Skin of body (tissue), 2 donors: ENCODE data around the gene RAPGEF1. TPM values are rescaled to one million over a fixed set of nuclear protein-coding genes. Genes with fewer than 3 reads are reported as not detected.

Experiments
- DNase-seq: peaks from one replicate; lab custom pipeline; 2025; lab: John Stamatoyannopoulos, UW
- total RNA-seq: library from RNA; depleted of rRNA; stranded (reverse); fragments of >200 nt; gene quantifications from one replicate; pipeline ENCODE4 v1.2.3, GENCODE V29; 2014

The RAPGEF1 gene
- total RNA-seq, 1 donor from 2014 or later, result 23.1 TPM

DNA sequence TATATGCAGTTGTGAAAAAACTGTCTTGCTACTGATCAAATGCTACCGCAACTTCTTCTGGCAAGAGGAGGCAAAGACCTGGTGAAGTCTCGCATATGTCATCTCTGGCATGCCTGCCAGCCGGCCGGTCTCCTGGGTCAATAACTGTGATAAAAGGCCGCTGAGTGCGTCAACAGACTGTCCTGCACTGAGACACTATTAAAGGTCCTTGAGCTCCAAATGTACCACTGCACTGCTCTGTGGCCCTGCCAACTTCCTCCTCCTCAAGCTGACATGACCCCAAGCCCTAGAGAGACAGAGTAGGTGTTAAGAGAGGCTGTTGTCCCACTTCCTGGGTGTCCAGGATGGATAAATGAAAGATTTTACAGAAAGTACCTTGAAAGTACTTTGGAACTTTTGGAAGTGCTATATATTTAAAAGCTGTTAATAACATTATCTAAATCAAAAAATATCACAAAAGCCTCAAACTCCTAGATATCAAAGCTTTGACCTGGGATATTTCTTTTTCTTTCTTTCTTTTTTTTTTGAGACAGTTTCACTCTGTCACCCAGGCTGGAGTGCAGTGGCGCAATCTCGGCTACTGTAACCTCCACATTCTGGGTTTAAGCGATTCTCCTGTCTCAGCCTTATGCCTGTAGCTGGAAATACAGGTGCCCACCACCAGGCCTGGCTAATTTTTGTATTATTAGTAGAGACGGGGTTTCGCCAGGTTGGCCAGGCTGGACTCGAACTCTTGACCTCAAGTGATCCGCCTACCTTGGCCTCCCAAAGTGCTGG lies 31.5 kb downstream of the RAPGEF1 start:
- no peak for DNase-seq

DNA sequence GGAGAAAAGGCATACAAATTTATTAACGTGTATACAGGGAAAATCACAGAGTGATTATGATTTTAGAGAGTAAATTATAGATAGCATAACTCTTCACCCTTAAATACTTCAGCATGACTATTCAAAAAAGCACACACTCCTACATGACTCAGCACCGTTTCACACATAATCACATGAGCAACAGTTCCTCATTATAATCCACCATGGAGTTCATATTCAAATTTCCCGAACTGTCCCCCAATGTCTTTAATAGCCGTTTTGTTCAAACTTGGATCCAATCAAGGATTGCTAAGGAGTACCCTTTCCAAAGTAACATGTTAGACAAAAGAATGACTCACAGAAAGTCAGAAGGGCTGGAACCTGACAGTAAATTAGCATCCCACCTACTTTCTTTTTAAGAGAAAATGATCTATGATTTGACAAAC lies 32.1 kb downstream of the RAPGEF1 start:
- DNase-seq, result no peak

DNA sequence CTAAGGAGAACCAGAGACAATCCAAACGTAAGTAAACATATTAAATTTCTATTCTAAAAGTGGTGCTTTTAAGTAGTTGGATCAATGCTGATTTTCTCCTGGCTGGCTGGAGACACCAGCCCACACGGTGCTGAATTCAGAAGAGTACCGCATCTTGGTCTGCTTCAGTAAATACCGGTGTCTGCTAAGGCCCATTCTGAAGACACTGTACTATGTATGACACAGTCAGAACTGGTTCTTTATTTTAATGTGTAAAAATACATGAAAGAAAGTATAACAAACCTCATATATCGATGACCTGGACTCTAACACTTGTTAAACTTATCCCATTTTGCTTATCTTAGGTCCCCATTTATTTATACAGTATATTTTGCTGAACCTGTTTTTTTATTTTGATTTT lies 32.8 kb downstream of the RAPGEF1 start:
- no peak for DNase-seq

DNA sequence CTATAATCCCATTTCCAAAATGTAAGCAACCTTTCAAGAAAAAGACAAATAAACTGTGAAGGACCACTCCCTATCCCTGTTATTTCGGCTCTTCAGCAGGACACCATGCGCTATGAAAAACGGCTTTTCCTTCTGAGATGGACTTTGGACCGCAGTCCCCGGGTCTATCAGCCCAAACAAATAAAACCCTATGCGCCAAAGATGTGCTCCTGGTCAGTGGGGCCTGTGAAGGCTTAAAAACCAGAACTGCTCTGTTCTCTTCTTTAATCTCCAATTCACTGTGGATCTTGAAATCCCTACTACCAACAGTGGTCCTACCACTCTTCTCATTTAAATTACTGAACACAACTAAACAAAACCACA lies 33.3 kb downstream of the RAPGEF1 start:
- no peak for DNase-seq

DNA sequence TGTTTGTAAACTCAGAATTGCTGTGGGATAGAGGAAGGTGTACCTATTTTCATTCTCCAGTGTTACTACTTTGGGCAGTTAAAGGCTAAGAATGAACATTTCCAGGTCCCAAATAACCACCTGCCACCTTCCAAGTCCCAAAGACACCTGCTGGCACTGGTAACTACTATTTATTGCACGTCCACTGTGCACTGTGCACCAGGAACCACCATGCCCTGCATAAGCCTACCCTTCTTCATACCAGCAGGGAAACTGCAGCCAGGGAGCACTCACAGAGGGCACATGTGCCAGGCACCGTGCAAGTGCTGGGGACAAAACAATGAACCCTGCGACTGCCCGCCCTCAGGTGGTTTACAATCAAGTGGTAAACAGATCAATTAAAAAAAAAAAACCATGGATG lies 34.9 kb downstream of the RAPGEF1 start:
- no peak for DNase-seq

DNA sequence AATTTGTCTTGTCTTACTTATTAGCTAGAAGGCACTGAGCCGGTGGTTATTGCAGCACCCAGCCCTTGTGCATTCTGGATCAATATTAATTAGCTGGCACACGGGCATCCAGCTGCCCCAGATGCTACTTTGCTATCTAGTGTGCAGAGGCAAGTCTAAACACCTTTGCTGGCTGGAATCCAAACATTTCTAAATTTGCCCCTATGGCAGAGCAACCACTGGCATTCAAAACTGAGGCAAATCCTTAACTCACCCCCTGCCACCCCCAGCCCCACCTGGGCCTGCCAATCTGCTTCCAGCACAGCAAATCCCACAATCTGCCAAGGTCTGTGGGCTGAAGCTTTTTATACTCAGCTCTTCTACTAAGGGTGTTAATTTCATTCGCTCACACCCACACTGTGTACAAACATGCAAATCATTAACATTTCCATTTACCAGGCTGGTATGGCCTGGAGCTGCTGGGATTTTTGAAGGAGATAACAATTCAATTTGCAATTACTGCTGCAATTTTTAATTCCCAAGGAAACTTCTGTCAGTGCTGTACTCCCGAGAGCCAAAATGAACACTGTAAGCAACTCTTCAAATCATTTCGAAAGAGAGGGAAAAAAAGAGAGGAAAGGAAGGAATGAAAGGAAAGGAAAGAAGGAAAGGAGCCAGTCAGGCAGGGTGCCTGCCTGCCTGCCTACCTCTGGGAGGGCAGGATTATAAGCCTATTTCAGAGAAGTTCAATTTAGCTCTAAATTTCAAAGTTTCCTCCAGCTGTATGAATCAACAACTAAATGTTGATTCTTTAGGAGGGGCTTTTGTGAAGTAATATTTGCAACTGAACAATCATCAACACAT lies 35.5 kb downstream of the RAPGEF1 start:
- DNase-seq, result no peak

DNA sequence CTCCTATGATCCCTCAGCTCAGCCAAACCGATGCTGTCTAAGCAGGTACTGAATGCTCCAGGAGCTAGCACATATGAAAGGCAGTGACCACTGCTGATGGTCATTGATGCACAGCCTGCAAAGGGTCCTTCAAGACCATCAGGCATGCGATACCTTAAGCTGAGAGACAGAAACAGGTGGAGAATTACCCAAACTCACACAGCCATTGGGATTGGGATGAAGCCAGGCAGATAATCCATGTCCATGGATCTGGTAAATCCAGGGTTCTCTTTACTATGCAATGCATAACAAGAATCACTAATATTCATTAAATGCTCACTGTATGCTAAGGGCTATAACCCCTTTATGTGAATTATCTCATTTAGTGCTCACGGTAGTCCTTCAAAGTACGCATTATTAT lies 36.2 kb downstream of the RAPGEF1 start:
- no peak for DNase-seq

DNA sequence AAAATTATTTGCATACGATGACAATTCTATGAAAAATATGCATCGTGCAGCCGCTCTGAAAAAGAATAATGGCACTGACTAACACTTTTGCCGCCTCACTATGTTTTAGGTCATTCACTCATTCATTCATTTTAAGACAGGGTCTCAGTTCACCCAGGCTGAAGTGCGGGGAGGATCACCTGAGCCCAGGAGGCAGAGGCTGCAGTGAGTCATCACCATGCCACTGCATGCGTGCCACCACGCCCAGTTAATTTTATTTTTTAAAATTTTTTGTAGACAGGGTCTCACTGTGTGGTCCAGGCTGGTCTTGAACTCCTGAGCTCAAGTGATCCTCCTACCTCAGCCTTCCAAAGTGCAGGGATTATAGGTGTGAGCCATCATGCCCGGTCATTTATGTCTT lies 37.0 kb downstream of the RAPGEF1 start:
- no peak for DNase-seq

DNA sequence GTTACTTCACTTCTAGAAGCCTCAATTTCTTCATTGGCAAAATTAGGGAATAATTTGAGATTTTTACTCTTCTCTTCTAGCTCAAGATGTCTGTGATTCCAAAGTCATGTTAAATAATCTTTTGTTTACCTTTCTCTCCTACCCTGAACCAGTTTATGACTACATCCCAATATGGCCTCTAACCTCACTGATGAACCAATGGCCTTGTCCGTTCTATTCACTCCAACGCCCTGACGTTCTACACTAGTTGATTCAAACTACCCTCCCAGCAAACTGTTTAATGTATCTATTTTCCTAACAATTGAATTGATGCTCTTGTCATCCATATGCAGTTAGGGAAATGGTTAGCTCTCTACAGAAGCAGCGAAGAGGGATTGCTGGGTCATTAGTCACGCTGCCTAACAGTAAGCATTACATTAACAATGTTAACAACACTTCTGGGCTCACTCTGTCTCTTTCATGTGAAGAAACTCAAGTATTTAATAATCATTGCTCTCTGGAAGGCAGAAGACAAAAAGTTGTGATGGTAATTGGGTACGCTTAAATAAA lies 38.0 kb downstream of the RAPGEF1 start:
- no peak for DNase-seq

DNA sequence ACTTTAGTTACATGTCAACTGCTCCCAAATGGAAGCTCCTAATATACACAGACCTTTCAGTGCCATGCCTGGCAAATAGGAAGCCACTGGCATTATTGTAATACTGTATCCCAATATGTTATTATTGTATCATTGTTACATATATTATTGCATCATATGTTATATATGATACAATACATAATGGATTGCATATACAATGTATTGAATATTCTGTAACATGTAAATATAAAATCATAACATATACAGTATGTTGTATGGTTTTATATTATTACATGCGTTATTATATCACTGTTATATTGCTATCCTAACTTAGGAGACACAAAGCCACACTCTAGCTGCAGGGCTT lies 38.5 kb downstream of the RAPGEF1 start:
- DNase-seq, result no peak

DNA sequence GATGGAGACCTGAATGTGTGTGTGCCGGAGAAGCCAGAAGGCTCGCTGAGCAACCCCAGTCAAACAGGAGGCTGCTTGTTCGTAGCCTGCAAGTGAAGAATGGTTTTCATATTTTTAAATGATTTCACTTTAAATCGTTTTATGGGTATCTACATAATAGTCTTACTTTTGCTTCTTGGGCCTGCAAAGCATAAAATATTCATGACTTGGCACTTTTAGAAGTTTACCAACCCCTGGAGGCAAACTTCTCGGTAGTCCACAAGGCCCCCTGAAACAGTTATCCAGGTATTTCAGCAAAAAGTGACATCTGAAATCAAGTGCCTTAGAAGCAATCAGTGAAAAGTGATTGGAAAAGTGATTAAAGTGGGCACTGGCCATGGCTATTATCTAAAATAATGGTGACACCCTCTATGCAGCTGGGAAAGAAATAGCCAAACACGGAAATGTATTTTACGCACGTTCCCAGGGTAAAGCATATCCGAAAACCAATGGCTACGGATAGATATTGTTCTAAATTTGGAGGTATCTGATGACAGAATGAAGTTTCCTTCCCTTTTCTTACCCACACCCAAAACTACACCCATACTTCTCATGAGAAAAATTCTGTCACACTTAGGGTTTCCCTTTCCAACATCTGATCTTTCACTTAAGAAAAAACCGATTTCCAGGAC lies 39.0 kb downstream of the RAPGEF1 start:
- DNase-seq, result no peak

DNA sequence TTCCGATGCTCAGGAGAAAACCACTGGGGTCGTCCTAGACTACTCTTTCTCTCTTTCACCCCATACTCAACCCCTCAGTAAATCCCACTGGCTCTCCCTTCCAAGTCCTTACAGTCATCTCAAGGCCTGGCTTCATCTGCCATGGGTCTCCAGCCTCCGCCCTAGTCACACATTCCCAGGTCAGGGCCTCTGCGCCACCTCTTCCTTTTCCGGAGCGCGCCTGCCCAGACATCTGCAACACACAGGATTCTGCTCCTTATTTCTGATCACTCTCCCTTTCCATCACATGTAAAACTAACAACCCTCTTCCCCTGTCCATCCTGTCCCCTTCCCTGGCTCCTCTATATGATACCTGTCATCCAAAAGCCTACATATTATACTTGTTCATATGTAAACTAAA lies 39.8 kb downstream of the RAPGEF1 start:
- no peak for DNase-seq

DNA sequence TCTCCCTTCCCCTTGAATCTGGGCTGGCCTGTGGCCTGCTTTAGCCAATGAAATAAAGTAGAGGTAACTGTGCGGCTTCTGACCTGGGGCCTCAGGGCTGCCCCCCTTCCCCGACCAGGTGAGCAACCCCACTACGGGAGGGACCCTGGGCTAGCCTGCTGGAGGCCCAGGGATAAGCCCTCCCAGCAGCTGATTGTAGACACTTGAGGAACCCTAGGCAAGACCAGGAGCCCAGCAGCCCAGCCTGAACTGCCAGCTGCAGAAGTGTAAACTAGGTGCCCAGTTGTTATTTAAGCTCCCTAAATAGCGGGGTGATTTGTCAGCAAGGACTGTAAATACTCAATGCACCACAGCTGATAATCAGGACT lies 41.3 kb downstream of the RAPGEF1 start:
- DNase-seq, result no peak

DNA sequence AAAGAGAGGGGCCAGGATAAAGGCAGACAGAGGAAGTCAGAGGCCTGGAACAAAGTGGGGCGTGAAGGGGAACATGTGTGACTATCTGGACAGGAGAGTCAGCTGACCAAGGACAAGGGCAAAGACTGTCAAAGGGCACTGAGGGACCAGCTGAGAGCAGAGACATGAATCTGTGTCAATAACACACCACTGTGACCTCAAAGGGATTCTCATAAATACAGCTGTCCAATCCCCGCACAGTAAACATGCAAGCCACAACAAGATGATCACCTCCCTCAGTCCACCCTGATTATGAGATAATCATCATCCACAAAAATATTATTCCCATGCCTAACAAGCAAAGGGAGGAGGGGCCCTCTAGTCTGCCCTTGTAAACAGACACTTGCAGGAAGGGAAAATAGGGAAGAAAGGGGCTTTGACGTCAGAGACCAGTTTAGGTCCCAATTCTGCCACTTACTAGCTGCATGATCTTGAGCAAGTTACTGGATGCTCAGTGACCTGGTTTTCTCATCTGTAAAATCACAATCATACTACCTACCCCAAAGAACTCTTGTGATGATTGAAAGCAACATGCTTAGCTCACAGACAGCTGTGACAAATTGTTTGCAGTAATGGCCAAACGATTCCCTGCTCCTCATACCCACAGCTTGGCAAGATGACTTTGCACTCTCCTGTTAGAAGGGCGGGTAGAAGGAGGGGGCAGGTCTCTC lies 41.8 kb downstream of the RAPGEF1 start:
- no peak for DNase-seq

DNA sequence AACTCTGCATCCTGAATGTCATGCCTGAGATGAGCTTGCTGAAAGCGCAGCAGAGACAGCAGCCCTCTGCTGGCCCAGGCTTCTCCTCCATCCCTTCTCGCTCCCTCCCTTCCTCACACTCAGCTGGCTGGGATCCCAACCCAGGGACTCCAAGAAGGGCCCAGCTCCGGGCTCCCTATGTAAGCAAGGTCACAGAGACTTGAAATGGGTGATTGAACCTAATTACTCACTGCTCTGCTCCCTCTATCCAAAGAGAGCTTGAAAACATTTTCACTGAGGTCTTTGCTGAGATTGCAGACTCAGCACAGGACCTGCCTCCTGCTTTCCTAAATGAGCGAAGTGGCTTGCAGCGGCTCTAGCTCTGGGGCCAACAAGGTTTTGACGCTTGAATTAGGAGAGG lies 42.8 kb downstream of the RAPGEF1 start:
- DNase-seq, result no peak

DNA sequence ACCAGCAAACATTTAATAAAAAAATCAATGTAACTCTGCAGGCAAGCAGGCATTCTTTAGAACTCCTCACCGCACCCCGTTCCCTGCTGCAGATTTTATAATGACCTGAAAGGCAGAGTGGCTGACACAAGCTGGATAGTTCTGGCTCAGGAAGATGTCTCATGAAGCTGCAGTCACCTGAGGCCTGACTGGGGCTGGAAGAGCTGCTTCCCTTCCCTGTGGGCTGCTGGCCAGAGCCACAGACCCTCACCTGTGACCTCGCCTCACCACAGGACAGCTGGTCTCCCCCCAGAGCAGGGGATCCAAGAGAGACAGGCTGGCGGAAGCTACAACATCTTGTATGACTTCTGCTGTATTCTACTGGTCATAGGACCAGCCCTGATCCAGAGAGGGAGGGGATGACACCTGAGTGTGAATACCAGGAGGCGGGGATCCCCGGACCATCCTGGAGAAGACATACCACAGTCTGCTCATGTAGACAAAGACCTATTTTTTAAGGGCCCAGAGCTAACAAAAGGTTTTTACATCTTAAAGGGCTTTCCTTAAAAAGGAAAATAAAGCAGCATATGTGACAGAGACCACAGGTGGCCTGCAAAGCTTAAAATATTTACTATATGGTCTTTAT lies 43.9 kb downstream of the RAPGEF1 start:
- no peak for DNase-seq

DNA sequence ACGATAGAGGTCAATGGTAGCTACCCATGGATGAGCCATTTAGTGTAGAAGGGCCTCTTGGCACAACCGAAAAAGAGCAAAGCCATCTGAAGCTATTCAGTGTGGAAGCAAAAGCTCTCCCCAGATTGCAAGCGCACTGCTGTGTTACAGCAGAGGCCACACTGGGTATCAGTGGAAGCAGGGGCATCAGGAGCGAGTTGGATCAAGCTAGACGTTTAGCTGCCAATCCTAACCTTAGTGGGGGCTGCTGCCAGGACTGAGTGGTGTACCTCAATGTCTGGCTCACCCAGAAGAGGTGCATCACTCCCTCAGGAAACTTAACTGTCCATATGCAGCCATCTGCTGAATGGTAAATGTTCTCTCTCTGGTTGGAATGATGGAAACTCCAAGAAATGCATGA lies 44.5 kb downstream of the RAPGEF1 start:
- DNase-seq, result no peak

DNA sequence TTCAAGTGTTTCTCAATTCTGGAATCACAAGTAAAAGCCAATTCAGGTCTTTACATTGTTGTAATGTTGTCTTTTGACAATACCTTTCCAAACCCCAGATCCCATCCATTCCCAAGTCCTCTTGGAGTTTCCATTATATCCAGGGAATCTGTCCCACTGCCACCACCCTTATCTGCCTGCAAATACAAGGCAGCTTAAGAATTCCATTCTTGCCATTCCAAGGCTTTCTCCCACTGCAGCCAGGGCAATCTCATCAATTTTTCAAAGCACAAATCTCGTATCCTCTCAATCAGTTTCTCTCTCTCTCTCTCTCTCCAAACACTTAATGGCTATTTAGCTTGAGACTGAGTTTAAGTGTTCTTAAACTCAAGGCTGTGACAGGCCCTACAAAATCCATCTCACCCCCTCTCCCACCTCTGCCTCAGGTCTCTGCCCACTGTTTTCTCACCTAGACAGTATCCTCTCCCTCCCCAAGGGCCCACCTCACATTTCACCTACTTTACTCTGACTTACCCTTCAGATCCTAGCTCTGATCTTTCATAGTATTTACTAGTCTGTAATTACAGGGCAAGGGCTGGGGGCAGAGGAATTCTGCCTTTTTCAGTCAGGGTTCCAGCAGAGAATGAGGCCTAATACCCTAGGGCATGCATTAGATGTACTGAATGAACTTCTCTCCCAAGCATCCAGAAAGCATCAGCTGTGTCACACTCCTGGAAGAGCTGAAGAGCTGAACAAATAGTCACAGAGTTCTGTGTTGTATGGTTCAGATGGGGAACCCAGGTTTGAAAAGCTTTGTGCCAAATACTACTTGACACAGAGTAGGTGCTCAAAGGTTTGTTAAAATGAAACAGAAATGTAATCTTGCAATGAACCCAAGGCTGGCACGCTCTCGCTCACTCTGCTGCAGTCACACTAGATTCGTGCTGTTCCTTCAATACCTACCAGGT lies 46.0 kb downstream of the RAPGEF1 start:
- no peak for DNase-seq

DNA sequence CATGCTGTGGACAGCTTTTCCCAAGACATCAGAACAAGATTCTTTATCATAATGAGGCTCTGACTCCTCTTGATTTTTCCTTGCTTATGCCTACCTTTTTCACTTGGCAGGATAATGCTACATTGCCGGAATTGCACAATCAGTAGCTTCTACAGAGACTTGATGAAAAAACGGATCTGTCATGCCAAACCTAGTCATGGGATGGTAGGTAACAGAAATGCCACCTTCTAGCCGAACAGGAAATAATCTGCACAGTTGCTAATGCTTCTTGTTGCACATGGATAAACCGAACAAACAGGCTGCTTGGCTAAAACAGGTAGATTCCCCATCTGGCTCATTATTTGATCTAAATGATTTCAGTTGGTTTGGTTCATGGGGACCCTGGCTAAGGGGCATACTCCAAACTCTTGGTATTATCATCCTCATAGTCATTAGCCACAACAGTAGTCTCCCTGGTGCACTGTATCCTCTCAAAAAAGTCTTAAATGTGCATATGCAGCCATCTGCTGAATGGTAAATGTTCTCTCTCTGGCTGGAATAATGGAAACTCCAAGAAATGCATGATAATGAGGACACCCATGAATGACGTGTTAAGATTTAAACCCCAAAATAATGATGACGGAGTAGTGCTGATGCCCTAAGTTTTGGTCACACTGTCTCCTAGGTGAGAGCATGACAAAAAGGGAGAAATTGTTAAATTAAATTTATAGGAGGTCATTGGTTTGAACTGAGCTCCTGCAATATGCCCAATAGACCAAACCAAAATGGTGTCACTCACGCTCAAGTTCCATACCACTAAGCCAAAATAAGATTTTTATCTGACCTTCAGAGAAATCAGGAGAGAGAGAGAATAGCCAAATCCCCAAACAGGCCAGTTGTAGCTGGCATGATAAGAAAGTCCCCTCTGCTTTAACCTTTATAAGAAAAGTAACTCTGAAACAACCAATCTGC lies 47.0 kb downstream of the RAPGEF1 start:
- no peak for DNase-seq
